Endothelial cell (in vitro differentiated cells): ENCODE results near the gene FAM89B. TPM values are rescaled to one million over a fixed set of nuclear protein-coding genes. Genes with fewer than 3 reads are reported as not detected.

Experiments used
- DNase-seq: peaks from one replicate; pipeline ENCODE4 v3.0.0; 2021; ENCODE audit warnings: low spot score
- H3K27ac Mint-ChIP-seq: one replicate; pipeline ENCODE4 v1.8.0; 2021; ENCODE audit warnings: mixed read lengths, inconsistent platforms; ENCODE audit not compliant: unreplicated experiment
- H3K27me3 Mint-ChIP-seq: one replicate; pipeline ENCODE4 v1.8.0; 2021; ENCODE audit warnings: mild to moderate bottlenecking, moderate library complexity, mixed read lengths, inconsistent platforms; ENCODE audit not compliant: unreplicated experiment
- H3K36me3 Mint-ChIP-seq: one replicate; pipeline ENCODE4 v1.8.0; 2021; ENCODE audit warnings: mild to moderate bottlenecking, low read depth, mixed read lengths, inconsistent platforms; ENCODE audit not compliant: unreplicated experiment
- H3K4me1 Mint-ChIP-seq: one replicate; pipeline ENCODE4 v1.8.0; 2021; ENCODE audit warnings: mild to moderate bottlenecking, mixed read lengths, inconsistent platforms; ENCODE audit not compliant: unreplicated experiment
- H3K4me3 Mint-ChIP-seq: one replicate; pipeline ENCODE4 v1.8.0; 2021; ENCODE audit warnings: mild to moderate bottlenecking, mixed read lengths, inconsistent platforms; ENCODE audit not compliant: unreplicated experiment
- H3K9me3 Mint-ChIP-seq: one replicate; pipeline ENCODE4 v1.8.0; 2021; ENCODE audit warnings: mixed read lengths, inconsistent platforms; ENCODE audit not compliant: unreplicated experiment
- total RNA-seq: library from RNA; stranded (reverse); fragmentation: NEBNext Ultra II Directional; extraction: Animal tissue kit (Norgen Biotek cat#: 25700); gene quantifications from one replicate; pipeline ENCODE4 v1.2.1, GENCODE V29; 2021; ENCODE audit not compliant: unreplicated experiment
- TF ChIP-seq, protein P1 (sequence below): fragments of 200-600 bp; sonication (generic); IDR thresholded peaks from one replicate; pipeline ENCODE4 v1.5.0; 2021; ENCODE audit warnings: antibody characterized with exemption; ENCODE audit not compliant: unreplicated experiment

FAM89B gene
- total RNA-seq, 1 donor from 2014 or later: 44.7 TPM

GRCh38 chr11:65554842-65555430, 17.4 kb upstream of the FAM89B start:
- TF ChIP-seq, protein P1, sequence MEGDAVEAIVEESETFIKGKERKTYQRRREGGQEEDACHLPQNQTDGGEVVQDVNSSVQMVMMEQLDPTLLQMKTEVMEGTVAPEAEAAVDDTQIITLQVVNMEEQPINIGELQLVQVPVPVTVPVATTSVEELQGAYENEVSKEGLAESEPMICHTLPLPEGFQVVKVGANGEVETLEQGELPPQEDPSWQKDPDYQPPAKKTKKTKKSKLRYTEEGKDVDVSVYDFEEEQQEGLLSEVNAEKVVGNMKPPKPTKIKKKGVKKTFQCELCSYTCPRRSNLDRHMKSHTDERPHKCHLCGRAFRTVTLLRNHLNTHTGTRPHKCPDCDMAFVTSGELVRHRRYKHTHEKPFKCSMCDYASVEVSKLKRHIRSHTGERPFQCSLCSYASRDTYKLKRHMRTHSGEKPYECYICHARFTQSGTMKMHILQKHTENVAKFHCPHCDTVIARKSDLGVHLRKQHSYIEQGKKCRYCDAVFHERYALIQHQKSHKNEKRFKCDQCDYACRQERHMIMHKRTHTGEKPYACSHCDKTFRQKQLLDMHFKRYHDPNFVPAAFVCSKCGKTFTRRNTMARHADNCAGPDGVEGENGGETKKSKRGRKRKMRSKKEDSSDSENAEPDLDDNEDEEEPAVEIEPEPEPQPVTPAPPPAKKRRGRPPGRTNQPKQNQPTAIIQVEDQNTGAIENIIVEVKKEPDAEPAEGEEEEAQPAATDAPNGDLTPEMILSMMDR: no peak
- Mint-ChIP-seq H3K4me3 (no peak overlapping the region), H3K27ac (no peak overlapping the region), H3K36me3 (peaks cover 5% of the 10 kb centered on the region), H3K9me3 (no peaks in the 10 kb centered on the region), H3K4me1 (peaks cover 19% of the 10 kb centered on the region), H3K27me3 (peaks cover 36% of the 10 kb centered on the region)
- DNase-seq: no peak

GRCh38 chr11:65555693-65556231, 16.6 kb upstream of the FAM89B start:
- peaks cover 7% of the 10 kb centered on the region for H3K36me3 Mint-ChIP-seq
- TF ChIP-seq, protein P1: no peak
- H3K9me3 Mint-ChIP-seq: no peaks in the 10 kb centered on the region
- no peak for DNase-seq
- peaks cover 40% of the 10 kb centered on the region for H3K27me3 Mint-ChIP-seq
- peak overlapping the region; percentile 80 for H3K27ac Mint-ChIP-seq
- H3K4me1 Mint-ChIP-seq: peaks cover 27% of the 10 kb centered on the region
- H3K4me3 Mint-ChIP-seq: peak overlapping the region; percentile 63

- no peak for DNase-seq
- peaks cover 39% of the 10 kb centered on the region for H3K27me3 Mint-ChIP-seq
- no peaks in the 10 kb centered on the region for H3K9me3 Mint-ChIP-seq
- H3K36me3 Mint-ChIP-seq: peaks cover 7% of the 10 kb centered on the region
- TF ChIP-seq, protein P1: no peak
- H3K4me1 Mint-ChIP-seq: peaks cover 25% of the 10 kb centered on the region
- peak overlapping the region; percentile 80 for H3K4me3 Mint-ChIP-seq
- peak overlapping the region; percentile 80 for H3K27ac Mint-ChIP-seq
Observed at GRCh38 chr11:65556470-65557279, 15.7 kb upstream of the FAM89B start.

GRCh38 chr11:65557280-65558001, 14.9 kb upstream of the FAM89B start:
- no peak overlapping the region for H3K27ac Mint-ChIP-seq
- H3K4me1 Mint-ChIP-seq: peaks cover 20% of the 10 kb centered on the region
- peaks cover 36% of the 10 kb centered on the region for H3K27me3 Mint-ChIP-seq
- peak overlapping the region; percentile 80 for H3K4me3 Mint-ChIP-seq
- H3K9me3 Mint-ChIP-seq: no peaks in the 10 kb centered on the region
- H3K36me3 Mint-ChIP-seq: peaks cover 7% of the 10 kb centered on the region
- DNase-seq: no peak
- TF ChIP-seq, protein P1: no peak
